Stimulated activated naive CD4-positive, alpha-beta T cell treated with Interleukin-2 at 50 U/mL for 16 hours (primary cell): ENCODE measurements around the gene NRIP1.
"Not testable (repeated sequence)": the region's sequence is repeated elsewhere in the genome, so short reads cannot be mapped to it uniquely, and the experiment has no call there.

ENCODE experiments used
- DNase-seq: peaks from one replicate; lab custom pipeline; 2025; lab: John Stamatoyannopoulos, UW

The NRIP1 gene

DNA sequence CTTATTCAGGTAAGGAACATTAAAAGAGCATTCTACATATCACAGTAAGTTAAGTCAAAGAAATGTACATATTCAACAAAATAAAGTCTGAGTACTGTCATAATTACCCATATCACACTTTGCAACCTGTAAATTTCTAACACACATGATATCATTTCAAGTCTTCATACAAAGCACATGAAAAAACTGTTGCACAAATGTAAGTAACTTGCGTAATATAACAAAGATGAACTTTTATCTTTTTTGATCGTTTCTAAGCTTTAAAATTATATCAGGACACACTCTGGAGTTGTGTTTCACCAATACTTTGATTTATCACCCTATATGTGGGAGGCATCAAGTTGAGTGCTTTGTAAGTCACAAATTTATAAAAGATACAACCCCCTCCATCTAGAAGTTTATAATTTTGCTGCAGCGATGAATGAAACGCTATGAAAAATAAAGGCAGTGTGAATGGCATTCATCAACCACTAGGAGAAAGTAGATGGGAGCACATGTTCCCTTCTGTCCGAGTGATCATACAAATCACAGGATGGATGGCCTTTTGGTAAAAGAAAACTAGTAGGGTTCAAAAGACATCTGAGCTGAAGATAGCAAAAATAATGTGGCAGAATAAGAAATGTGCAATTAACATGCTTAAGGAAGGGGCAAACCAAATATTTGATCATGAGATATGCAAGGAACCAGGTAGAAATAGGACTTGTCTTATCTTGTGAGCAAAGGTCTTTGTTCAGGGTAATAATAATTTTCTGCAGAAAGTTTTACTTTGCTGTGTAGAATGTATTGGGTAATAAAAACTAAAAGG lies 27.5 kb downstream of the NRIP1 start:
- DNase-seq: no peak

- DNase-seq: no peak
Measured at GRCh38 chr21:15036189-15036588, 28.6 kb downstream of the NRIP1 start.

- DNase-seq: no peak
Measured at GRCh38 chr21:15034126-15034853, 30.5 kb downstream of the NRIP1 start.

- DNase-seq: no peak
Measured at GRCh38 chr21:15031790-15032357, 32.9 kb downstream of the NRIP1 start.

DNA sequence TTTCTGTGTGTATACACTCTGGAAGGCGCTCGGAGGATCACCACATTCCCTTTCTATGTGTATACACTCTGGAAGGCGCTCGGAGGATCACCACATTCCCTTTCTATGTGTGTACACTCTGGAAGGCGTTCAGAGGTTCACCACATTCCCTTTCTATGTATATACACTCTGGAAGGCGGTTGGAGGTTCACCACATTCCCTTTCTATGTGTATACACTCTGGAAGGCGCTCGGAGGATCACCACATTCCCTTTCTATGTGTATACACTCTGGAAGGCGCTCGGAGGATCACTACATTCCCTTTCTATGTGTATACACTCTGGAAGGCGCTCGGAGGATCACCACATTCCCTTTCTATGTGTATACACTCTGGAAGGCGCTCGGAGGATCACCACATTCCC lies 33.4 kb downstream of the NRIP1 start:
- DNase-seq: not testable (repeated sequence)

DNA sequence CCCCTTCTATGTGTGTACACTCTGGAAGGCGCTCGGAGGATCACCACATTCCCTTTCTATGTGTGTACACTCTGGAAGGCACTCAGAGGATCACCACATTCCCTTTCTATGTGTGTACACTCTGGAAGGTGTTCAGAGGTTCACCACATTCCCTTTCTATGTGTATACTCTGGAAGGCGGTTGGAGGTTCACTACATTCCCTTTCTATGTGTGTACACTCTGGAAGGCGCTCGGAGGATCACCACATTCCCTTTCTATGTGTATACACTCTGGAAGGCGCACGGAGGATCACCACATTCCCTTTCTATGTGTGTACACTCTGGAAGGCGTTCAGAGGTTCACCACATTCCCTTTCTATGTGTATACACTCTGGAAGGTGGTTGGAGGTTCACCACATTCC lies 33.9 kb downstream of the NRIP1 start:
- DNase-seq: not testable (repeated sequence)

- DNase-seq: no peak
Measured at GRCh38 chr21:15029077-15029476, 35.7 kb downstream of the NRIP1 start.

- DNase-seq: no peak
Measured at GRCh38 chr21:15028186-15028585, 36.6 kb downstream of the NRIP1 start.

DNA sequence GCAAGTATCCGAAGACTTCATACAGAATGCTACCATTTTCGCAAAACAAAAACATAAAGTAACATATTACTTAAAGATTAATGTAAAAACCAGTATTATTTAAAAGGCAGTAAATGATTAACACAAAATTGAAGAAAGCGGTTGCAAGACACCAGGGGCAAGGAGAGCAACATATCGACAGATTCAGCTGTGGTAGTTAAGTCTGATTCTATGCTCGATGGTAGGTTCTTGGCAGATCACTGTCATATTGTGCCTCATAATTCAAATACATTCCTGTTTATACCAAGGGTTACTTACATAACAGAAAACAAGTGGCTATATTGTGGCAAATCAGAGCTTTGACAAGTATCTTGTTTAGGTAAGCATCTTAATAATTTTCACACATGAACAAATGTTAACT lies 37.7 kb downstream of the NRIP1 start:
- DNase-seq: no peak

GRCh38 chr21:15026370-15026769 lies 38.4 kb downstream of the NRIP1 start:
- no peak for DNase-seq

- no peak for DNase-seq
Measured at GRCh38 chr21:15023776-15024175, 41.0 kb downstream of the NRIP1 start.

DNA sequence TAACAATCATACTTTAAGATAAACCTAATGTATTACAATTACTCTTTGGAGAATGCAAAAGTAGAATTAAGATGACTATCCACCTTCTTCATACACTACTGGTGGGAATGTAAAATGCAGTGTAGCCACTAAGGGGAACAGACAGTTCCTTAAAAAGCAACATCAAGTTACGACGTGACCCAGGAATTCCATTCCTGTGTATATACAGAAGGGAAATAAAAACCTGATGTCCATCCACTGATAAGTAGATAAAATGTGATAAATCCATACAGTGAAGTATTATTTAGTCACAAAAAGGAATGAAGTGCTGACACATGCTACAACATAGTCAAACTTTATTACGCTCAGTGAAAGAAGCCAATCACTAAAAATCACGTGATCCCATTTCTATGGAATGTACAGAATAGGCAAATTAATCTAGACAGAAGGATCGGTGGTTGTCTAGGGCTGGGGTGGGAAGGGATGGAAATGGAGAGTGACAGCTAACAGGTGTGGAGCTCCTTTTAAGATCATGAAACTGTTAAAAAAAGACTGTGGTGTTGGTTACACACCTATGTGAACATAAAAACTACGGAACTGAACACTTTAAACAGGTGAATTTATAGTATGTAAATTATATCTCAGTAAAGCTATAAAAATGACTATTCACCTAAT lies 42.1 kb downstream of the NRIP1 start:
- no peak for DNase-seq

DNA sequence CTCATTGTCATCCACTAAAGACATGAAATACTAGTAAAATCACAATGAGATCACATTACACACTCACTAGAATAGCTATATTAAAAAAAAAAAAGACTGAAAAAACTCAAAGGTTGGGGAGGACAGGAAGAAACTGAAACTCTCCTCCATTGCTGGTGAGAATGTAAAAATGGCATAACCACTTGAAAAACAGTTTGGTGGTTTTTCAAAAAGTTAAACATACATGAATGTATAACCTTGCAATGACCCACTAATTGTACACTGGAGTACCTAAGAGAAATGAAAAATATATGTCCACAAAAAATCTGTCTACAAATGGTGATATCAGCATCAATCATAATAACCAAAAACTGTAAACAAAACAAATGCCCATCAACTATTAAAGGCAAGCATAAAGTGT lies 44.0 kb downstream of the NRIP1 start:
- DNase-seq: no peak

DNA sequence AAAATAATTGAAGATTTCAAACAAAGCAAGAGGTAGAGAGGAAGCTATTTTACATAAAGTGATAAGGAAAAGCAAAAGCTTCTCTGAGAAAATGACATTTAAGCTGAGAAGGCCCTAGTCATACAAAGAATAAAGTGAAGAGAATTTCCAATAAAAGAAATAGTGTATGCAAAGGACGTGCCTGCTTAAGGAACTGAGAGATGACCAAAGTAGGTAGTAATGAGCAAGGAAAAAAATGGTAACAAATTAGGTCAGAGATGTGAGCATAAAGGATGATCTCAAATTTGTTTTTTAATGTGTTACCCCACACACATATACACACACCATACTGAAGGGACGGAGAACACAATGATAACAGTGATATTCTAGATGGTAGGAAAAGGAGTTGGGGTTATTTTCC lies 46.4 kb downstream of the NRIP1 start:
- no peak for DNase-seq

GRCh38 chr21:15015622-15016471 lies 49.0 kb downstream of the NRIP1 start:
- DNase-seq: no peak

- DNase-seq: no peak
Measured at GRCh38 chr21:15014221-15014620, 50.6 kb downstream of the NRIP1 start.

GRCh38 chr21:15011967-15012366 lies 52.8 kb downstream of the NRIP1 start:
- no peak for DNase-seq

- no peak for DNase-seq
Measured at GRCh38 chr21:15010645-15011044, 54.2 kb downstream of the NRIP1 start.

DNA sequence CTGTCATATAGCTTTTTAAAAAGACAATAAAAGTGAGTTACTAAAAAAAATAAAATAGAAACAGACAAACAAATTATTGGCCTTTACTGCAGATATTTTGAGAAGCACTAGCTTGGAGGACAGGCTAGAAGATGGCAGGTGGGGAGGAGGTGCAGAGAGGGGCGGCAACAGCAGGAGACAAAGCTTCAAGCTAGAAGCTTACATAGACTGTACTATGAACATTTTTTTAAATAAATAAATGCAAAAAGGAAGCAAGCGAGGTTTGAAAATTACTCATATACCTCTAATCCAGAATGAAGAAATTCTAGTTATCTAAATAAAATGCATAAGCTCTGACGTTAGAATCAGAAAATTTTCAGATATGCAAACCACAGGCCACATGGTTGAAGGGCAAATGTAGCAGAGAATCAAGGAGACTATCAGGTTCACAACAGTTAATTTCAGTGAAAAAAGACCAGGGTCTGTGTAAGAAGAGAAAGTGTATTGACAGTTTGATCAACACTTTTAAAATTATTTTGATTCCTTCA lies 54.9 kb downstream of the NRIP1 start:
- no peak for DNase-seq

DNA sequence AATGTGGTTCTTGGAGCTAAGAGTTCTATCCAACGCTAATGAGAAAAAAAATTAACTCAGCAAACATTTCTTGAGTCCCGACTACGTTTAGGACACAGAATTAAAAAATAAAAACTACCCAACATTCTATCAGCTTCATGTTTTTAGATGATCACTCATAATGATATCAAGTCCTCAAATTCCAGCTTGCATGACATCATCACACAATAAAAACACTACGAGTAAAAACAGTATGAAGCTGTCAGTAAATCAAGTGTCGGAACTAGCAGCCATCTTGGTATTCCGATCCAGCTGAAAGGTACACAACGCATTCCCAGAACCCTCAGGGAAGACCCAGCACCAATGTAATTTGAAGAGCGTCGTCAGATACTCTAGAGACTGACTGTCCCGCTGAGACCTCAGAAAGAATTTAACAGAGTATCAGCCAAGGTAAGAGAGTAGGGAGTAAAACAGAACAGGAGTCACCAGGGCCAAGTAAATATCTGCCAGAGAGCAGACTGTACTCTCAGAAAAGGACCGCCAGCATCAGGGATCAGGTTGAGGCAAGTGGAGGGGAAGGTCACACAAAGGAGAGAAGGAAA lies 57.0 kb downstream of the NRIP1 start:
- no peak for DNase-seq

GRCh38 chr21:15006594-15007230 lies 58.1 kb downstream of the NRIP1 start:
- no peak for DNase-seq
